Cortex of kidney (tissue), 1 donor: Measurements from ENCODE around the gene IKZF2.

Experiments used
- DNase-seq: peaks from one replicate; lab custom pipeline; 2025; lab: John Stamatoyannopoulos, UW

IKZF2 gene

GRCh38 chr2:213151437-213152064 is at the start of gene IKZF2:
Gene IKZF2 (minus strand): TSS chr2:213151612. CDS start chr2:213148629, 2,983 bp downstream.
- DNase-seq: no peak

DNA sequence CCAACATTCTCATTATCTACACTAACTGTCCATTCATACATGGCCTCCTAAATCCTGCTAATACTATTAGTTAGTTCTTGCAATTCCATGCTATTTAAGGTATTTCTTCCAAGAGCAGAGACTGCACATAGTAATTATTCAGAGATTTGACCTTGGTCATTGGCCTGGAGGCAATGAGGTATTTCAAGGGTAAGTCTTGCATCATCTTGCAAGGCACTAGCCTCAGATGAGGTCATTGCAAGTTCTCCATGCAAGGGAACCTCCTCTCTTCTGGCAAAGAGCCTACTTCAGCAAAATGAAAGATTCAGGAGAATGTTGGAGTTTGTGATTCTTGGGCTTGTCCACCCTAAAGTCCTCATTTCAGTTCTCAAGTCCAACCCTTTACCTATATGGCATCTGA is 48.5 kb upstream of the IKZF2 start:
- no peak for DNase-seq

- no peak for DNase-seq
Measured at GRCh38 chr2:213189001-213189899, 37.8 kb upstream of the IKZF2 start.

DNA sequence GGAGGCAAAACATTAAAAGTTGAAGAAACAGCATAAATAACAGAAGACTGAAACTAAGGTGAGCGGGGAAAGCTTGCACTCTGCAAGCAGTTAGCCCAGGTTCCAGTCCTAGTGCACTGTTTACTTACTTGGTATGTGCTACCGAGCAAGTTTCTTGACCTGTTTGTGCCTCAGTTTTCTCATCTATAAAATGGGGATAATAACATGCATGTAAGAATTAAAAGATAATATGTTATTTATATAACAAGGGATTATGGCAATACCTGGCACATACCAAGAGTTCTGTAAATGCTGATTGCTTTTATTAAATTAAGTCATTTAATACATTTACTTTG is 37.1 kb upstream of the IKZF2 start:
- DNase-seq: no peak

- no peak for DNase-seq
Measured at GRCh38 chr2:213187833-213188532, 36.6 kb upstream of the IKZF2 start.

DNA sequence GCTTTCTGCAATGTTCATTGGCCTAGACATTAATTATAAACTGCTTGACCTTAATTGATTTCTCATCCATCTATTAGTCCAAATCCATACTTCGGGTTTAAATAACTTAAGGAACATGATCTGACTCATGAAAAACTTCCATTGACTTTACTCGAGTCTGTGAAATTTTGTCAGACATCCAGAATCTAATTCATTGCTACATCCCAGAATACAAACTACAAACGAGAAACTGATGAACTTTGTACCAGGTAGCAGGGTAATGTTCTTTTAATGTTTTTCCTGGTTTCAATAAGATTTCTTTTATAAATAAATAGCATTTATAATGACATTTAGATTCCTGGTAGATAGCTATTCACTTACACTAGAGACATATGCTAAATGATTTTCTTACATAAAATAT is 36.0 kb upstream of the IKZF2 start:
- DNase-seq: no peak

GRCh38 chr2:213185147-213185822 is 33.9 kb upstream of the IKZF2 start:
- no peak for DNase-seq

GRCh38 chr2:213181712-213182111 is 30.3 kb upstream of the IKZF2 start:
- DNase-seq: no peak

- DNase-seq: no peak
Measured at GRCh38 chr2:213177679-213178078, 26.3 kb upstream of the IKZF2 start.

- no peak for DNase-seq
Measured at GRCh38 chr2:213175673-213176247, 24.3 kb upstream of the IKZF2 start.

- no peak for DNase-seq
Measured at GRCh38 chr2:213172641-213173040, 21.2 kb upstream of the IKZF2 start.

GRCh38 chr2:213171147-213171546 is 19.7 kb upstream of the IKZF2 start:
- no peak for DNase-seq

GRCh38 chr2:213167271-213167930 is 16.0 kb upstream of the IKZF2 start:
- no peak for DNase-seq

DNA sequence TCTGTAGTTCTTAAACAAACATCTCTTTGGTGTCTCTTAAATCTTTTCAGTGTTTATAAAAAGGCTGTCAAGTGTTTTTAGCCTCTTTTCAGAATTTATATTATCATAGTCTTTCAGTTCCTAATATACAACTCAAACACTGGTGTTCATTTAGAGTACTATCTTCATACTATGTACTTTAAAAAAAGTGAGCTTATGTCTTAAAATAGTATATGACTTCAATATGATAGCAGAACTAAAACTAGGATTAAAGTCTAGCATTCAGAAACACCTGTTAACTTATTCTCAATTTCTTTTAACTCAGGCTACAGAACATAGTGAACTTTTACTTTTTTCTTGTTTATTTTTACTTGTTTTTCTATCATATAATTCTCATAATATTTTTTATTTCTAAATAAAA is 14.7 kb upstream of the IKZF2 start:
- DNase-seq: no peak

DNA sequence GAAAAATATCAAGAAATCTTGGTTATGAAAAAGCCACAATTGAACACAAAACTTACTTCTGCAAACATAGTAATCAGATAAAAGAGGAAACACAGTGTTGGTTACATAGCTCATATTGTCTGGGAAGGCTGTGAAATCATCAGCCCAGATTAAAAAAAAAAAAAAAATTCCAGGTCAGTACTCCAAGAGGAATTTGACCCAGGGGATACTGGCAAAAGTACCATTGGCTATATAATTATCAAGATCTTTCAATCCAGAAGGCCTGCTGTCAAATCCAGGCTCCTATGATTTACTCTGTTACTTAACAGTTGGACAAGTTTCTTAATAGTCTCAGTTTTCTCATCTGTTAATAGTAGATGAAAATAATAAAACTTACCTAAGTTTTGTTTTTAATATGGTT is 12.9 kb upstream of the IKZF2 start:
- DNase-seq: no peak

DNA sequence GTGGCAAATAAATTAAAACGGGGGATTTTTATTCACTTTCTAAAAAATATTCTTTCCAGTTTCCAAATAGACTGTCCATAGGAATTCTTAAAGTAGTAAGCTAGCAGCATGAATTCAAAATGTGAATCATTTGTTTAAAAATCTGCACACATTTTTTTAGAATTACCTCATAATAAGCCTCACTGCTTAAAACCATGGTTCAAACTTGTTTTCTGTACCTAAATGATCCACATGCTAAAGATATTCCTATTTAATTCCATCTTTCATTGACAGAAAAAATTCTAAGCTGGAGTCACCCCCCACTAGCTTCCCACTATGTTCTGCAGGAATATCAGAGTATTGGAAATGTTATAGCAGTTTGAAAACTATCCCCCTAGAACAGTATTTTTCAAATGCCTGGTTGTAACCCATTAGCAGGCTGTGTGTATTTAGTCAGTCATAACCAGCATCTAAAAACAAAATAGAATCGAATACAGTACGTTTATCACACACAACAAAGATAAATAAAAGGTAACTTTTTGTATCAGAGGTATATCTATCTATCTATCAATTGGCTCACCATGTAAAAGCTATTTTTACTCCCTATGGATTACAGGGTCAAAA is 11.2 kb upstream of the IKZF2 start:
- no peak for DNase-seq

DNA sequence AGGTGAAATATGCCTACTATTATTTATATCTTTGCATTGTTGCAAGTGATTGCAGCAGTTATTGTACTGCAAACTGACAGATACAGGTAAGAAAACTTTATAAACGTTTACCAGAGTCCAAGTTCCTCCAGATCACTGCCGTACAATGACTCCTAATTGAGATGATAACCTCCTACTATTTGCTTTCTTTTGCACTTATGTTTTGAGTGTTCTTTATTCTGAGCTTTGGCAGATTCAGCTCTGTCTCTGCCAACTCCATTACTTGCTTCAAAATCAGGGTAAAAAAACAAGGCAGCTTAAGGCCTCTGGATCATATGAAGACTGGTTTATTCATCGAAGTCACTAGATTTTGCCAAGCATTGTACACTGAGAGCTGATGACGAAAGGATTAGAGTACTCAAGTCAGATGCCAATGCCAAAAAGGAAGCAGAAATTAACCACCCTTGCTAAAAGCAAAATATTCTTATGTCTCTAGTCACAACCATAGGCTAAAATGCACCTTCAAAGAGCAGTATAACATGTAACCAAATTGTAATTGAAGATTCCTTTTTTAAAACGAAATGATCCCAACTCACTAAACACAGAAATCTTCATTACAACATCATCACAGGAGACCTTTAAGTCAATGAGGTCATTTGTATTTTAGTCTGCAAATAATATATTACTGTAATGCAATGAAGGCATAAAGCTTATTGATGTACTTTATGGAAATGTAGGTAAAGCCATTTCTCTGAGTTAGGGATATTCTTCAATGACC is 10.5 kb upstream of the IKZF2 start:
- DNase-seq: no peak

DNA sequence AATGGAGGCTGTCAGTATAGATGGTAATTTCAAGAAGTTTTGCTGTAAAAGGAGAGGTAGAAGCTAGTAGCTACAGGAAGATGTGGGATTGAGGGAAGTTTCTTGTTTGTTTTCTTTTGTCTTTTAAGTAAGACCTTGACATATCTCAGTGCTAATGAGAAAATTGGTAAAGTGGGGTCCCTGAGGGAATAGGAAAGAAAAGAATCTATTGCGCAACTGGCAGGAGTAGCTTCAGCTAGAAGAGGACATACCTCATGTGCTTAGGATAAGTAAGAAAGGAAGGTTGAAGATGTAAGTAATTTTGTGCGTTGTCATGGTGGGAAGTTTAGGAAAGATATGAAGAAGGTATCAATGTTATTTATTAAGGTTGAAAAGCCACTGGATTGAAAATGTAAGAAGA is 8.4 kb upstream of the IKZF2 start:
- DNase-seq: no peak

DNA sequence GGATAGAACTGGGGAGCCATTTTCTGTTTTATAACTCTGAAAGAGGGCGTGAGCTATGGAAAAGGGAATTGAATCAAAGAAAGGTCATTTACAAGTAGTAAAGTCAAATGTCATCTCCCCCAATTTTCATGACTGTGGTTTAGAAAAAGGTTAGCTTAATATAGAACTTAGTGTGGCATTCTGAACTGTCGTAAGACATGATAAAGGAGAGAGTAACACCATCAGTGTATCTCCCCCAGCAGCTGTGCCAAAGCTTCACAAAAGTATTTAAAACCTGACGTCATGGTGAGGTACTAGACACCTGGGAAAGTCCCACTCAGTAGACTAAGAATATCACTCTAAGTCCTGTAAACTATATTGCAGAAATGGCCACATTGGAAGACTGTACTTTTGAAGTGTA is 5.8 kb upstream of the IKZF2 start:
- no peak for DNase-seq

GRCh38 chr2:213156717-213157116 is 5.3 kb upstream of the IKZF2 start:
- no peak for DNase-seq
